GM18907 (cell line): ENCODE results near the gene TMEM129.
A peak's percentile ranks its signal among the peaks of the same experiment; 100 is the strongest.
"Not testable (repeated sequence)": the region's sequence is repeated elsewhere in the genome, so short reads cannot be mapped to it uniquely, and the experiment has no call there.

ENCODE experiments used
- ATAC-seq: cut with Tn5 transposase; IDR thresholded peaks from one replicate; pipeline ENCODE4 v1.9.1; 2021; ENCODE audit warnings: mild to moderate bottlenecking, moderate library complexity; ENCODE audit not compliant: unreplicated experiment

The TMEM129 gene

GRCh38 chr4:1703867-1704266, 17.3 kb downstream of the TMEM129 start:
- no peak for ATAC-seq

- ATAC-seq = not testable (repeated sequence)
Observed at GRCh38 chr4:1701671-1702070, 19.5 kb downstream of the TMEM129 start.

- no peak for ATAC-seq
Observed at GRCh38 chr4:1695913-1696312, 25.2 kb downstream of the TMEM129 start.

- peak; percentile 85 for ATAC-seq
Observed at GRCh38 chr4:1693131-1693896, 27.8 kb downstream of the TMEM129 start.

GRCh38 chr4:1691737-1692373, 29.3 kb downstream of the TMEM129 start:
- ATAC-seq = no peak

GRCh38 chr4:1690698-1691097, 30.4 kb downstream of the TMEM129 start:
- no peak for ATAC-seq

- ATAC-seq = no peak
Observed at GRCh38 chr4:1686440-1687036, 34.6 kb downstream of the TMEM129 start.

- ATAC-seq = no peak
Observed at GRCh38 chr4:1685235-1686150, 35.6 kb downstream of the TMEM129 start.

- ATAC-seq = peak; percentile 12
Observed at GRCh38 chr4:1684506-1685234, 36.5 kb downstream of the TMEM129 start.

- ATAC-seq = peak; percentile 84
Observed at GRCh38 chr4:1683736-1684505, 37.2 kb downstream of the TMEM129 start, which contains the start of gene FAM53A. Gene FAM53A (minus strand): TSS chr4:1684313. CDS start chr4:1668741, 15,572 bp downstream.

GRCh38 chr4:1683261-1683735, 37.8 kb downstream of the TMEM129 start:
- ATAC-seq = no peak

GRCh38 chr4:1682860-1683259, 38.3 kb downstream of the TMEM129 start:
- ATAC-seq = no peak

- no peak for ATAC-seq
Observed at GRCh38 chr4:1678244-1678643, 42.9 kb downstream of the TMEM129 start.

- ATAC-seq = no peak
Observed at GRCh38 chr4:1676605-1677525, 44.3 kb downstream of the TMEM129 start.

GRCh38 chr4:1675802-1676137, 45.4 kb downstream of the TMEM129 start:
- ATAC-seq = no peak

- no peak for ATAC-seq
Observed at GRCh38 chr4:1675136-1675801, 45.9 kb downstream of the TMEM129 start.

GRCh38 chr4:1674682-1675081, 46.4 kb downstream of the TMEM129 start:
- no peak for ATAC-seq

- no peak for ATAC-seq
Observed at GRCh38 chr4:1673671-1674070, 47.5 kb downstream of the TMEM129 start.
